M059J (cell line): ENCODE measurements around the gene TINCR. TPM values are rescaled to one million over a fixed set of nuclear protein-coding genes. Genes with fewer than 3 reads are reported as not detected.

Experiments
- DNase-seq: peaks from one replicate; pipeline ENCODE4 v3.0.0-alpha.2; 2012; ENCODE audit warnings: low read depth
- total RNA-seq: library from RNA; depleted of rRNA; stranded (reverse); fragments of >200 nt; shearing (Covaris generic); gene quantifications from 2 replicates; pipeline ENCODE4 v1.2.3, GENCODE V29; 2014

TINCR gene
- total RNA-seq, 1 experiment from 2014 or later = 0.12 TPM

DNA sequence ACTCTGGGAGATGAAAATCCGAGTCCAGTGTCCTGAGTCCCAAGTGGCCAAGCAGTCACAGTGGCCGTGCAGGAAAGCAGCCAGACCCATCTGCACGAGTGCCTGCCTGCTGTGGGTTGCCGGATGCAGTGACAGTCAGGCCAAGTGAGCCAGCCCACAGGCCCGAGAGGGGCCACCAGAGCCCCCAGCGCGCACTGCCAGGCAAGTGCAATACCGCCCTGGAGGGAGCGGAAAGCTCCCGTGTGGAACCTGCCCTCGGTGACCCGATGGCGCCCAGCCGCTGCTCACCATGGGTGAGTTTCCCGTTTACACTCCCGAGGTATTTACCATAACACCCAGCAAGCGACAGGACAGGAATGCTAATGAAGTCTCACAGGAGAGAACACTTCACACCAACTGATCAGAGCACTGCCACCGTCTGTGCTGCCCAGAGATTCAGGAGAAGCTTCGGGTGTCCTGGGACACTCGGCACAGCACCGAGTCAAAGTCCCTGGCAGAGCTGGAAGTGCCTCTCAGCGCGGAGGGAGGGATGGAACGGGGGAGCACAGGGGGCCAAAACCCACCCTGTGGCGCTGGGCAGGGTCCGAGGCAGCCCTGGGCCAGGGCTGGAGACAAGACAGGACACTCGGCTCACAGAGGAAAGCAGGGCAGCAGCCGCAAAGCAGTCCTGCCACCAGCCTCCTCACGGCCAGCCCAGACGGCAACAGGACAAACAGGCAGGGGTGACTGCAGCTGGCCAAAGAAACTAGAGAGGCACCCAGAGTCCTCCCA lies 21.3 kb upstream of the TINCR start:
- no peak for DNase-seq

DNA sequence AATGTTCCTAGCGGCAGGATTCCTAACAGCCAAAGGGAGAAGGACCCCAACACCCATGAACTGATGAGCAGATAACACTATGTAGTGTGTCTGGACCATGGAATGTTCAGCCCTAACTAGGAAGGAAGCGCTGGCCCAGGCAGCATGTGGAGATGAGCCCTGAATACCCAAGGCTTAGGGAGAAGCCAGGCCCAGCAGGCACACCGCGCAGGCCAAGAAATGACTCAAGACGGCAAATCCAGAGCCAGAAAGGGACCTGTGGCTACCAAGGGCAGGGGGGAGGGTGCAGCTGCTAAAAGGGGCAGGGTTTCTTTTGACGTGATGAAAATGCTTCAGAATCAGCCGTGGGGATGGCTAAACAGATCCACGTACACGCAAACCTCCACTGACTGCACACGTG lies 20.7 kb upstream of the TINCR start:
- DNase-seq = no peak

DNA sequence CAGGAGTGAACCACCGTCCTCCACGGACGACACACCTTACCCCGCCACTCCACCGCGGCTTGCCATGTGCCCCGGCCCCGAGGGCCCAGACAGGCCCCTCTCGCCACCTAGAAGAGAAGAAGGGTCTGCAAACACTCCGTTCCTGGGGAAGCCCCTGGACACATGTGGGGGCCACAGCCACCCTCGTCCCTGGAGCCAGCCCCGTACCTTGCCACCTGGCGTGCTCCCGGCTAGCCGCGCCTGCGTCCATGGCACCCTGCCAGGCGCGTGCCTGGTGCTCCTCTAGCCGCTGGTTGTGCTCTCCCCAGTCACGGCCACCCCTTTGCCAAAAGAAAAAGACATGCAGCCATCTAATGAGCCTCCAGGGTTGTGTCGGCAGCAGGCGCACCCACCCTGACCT lies 19.9 kb upstream of the TINCR start:
- no peak for DNase-seq

DNA sequence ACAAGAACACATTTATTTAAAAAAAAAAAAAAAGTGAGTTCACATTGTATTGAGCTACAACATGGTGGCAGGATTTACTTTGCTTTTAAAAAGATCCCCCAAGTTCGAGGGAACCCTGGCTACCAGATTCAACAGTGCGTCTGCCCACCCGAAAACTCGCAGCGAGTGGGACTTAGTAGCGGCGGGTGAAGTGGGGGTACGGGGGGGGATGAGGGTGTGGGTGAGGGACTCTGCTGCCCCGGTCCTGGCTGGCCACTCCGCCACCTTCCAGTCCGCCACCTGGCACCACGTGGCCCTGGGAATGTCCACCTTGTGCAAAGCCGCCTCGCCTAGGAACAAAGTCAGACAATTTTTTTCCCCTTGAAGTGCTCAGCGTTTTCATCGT lies 19.3 kb upstream of the TINCR start:
- DNase-seq = no peak

GRCh38 chr19:5586300-5587070 lies 18.7 kb upstream of the TINCR start:
- no peak for DNase-seq

- DNase-seq = no peak
These were observed 17.9 kb upstream of the TINCR start for GRCh38 chr19:5585461-5586299.

- peak; percentile 18 for DNase-seq
These were observed 12.4 kb upstream of the TINCR start for GRCh38 chr19:5580161-5580571.

GRCh38 chr19:5579697-5580096 lies 11.9 kb upstream of the TINCR start:
- no peak for DNase-seq

DNA sequence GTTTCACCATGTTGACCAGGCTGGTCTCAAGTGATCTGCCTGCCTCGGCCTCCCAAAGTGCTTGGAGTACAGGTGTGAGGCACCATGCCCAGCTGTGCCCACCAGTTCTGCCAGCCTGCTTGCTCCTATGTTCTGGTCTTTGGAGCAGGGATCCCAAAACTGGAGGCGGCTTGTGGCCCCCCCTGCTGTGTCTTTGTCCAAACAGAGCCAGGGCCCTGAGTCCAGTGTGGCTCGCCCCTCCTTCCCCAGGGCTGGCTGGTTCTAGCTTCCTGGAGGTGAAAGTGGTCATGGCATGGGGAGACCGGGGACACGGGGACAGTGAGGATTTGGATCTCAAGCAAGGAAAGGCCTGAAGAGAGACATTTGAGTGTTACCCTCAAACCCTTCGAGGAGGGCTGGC lies 11.5 kb upstream of the TINCR start:
- DNase-seq = no peak

DNA sequence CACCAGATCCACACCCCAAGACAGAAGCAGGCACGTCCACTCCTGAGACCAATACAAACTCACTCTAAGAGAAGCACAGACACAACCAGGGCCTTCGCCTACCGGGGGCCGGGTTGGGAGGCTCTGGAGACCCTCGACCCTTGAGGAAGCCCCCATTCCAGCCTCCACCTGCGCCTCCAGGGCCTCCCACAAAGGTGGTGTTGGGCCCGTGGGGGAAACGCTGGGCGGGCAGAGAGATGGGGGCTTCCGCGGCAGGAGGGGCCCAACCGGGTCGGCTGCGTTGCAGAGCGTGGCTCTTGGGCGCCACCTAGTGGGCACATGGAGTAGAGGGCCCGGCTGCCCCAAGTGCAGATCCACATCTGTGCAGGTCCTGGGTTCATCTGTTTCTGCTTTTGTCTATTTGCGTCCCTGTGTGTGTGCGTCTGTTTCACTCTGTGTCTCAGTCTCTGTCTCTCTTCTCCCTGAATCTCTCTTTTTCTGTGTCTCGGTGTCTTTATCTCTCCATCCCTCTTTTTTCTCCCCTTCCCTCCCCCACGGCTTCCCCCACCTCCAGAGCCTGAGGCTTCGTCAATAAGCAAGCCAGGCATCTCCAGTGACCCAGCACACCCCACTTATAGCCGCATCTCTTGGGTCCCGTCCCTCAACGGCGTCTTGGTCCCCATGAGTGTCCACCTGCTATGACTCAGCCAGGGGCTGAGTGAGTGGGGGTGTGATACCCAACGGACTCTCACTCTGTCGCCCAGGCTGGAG lies 10.5 kb upstream of the TINCR start:
- peak; percentile 39 for DNase-seq

- DNase-seq = peak; percentile 52
These were observed 7.8 kb upstream of the TINCR start for GRCh38 chr19:5575590-5575989.

DNA sequence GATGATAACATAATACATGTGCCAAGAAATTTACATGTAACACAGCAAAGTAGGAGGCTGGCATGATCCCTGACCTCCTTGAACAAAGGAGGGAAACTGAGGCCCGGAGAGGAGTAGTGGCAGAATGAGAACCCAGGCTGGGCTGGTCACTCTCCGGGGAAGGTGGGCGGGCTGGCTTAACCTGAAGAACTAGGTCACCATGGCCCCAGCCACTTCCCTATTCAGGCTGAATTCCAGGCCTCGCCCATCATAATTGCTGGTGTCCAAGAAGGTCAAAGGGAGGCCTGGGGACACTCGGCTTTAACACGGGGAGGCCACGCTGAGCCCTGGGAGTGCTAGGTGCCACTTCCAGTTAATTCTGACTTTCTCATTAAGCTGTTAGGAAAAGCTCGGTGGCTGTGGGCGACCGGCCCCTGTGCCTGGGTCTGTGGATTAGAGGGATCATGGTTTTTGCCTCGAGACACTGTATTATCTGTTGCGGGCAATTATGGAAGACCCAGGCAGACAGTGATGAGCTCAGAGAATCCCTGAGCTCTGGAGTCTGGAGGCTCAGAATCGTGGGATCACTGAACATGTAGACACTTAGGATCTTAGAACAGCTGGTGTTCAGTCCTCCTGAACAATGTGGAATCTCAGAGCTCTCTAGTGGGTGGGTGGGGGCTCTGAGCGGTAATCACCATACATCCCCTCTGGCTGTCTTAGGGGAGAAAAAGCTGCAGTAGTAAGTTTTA lies 5.0 kb upstream of the TINCR start:
- DNase-seq = no peak

- DNase-seq = no peak
These were observed 4.0 kb upstream of the TINCR start for GRCh38 chr19:5571777-5572176.

GRCh38 chr19:5567970-5568407 lies 236 bp upstream of the TINCR start:
- DNase-seq = no peak

DNA sequence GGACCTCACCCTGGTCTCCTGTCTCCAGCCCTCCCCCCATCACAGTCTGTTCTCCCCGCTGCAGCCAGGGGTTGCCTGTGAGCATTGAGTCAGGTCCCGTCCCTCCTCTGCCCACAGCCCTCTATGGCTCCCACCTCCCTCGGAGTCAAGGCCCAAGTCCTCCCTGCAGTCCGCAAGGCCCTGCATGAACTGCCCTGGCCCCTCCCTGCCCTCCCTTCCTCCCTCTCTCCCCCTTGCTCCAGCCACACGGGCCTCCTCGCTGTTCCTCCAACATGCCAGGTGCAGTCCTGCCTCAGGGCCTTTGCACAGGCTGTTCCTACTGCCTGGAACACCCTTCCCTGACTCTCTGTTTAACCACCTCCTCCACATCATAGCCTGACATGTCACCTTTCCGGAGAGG lies 2.8 kb downstream of the TINCR start:
- DNase-seq = no peak

- peak; percentile 91 for DNase-seq
These were observed 3.7 kb downstream of the TINCR start for GRCh38 chr19:5563935-5564612.

DNA sequence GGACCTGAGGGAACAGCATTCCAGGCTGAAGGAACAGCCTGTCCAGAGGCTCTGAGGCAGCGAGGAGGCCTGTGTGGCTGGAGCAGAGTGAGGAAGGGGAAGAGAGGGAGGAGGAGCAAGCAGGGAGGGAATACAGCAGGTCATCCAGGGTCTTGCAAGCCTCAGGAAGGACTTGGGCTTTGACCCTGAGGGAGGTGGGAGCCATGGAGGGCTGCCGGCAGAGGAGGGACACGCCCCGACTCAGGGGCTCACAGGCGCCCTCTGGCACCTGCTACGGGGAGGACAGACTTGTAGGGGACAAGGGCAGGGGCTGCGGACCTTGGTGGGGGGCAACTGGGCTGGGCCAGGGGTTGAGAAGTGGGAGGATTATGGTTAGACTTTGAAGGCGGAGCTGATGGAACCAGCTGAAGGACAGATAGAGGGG lies 4.7 kb downstream of the TINCR start:
- DNase-seq = no peak

GRCh38 chr19:5562280-5562679 lies 5.5 kb downstream of the TINCR start:
- no peak for DNase-seq

DNA sequence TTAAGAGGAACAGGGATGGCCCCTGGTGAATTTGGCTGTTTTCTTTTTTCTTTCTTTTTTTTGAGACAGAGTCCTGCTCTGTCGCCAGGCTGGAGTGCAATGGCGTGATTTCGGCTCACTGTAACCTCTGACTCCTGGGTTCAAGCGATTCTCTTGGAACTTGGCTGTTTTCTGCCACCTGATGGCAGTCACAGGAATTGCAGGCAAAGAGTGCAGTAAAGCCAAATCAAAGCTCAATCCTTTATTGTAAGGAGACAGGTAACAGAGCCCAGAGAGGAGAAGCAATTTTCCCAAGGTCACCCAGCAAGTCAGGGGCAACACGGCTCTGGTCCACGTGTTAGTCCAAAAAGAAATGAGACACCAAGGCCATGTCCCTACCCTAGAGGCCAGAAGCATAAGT lies 6.2 kb downstream of the TINCR start:
- DNase-seq = no peak

DNA sequence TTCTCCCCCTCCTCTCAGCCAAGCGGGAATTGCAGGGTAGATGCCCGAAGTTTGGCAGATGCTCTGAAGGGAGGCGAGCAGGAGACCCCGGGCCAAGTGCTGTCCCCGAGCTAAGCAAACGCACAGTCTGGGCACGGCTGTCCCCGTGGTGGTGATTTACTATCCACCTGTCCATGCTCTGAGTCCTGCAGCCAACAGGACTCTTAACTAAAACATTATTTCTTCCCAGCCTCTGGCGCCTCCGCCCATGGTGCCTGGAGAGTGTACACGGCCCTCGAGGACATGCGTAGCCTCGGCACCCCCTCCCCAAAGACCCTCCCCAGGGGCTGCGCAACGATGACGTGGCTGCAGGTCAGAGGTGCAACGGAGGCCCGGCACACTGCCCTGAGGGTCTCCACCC lies 7.6 kb downstream of the TINCR start:
- DNase-seq = no peak
